HG03571 (cell line): ENCODE measurements around the gene TRPM6.
"Not testable (repeated sequence)": the region's sequence is repeated elsewhere in the genome, so short reads cannot be mapped to it uniquely, and the experiment has no call there.

ENCODE experiments used
- ATAC-seq: cut with Tn5 transposase; IDR thresholded peaks from one replicate; pipeline ENCODE4 v1.9.1; 2021; ENCODE audit not compliant: unreplicated experiment

TRPM6 gene

DNA sequence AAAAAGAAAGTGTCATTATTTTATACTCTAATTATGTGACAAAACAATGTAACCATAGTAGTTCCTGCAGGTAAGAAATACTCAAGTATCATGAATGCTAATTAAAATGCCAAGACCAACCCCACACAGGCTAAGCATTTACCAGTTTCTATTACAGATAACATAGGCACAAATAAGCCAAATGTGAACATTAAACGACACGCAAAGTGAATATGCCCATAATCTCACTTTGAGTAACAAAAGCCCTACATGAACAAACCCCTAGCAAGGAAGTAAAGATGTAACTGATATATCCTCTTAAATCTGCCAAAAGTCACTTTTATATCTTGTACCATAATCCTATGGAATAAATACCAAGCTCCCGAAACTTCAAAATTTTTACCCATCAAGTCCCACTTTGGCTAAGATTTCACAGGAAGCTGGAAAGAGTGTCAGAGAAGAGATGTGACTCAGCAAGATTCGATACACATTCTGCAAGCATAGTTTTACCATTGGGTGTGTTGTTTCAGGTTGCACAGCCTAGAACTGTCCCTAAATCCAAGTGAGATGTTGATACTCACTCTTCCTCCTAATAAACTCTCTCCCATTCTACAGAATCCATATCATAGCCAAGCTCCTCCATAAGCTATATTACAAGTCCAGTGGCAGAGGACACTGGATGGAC lies 28.8 kb downstream of the TRPM6 start:
- ATAC-seq, result no peak

GRCh38 chr9:74856989-74857388 lies 30.7 kb downstream of the TRPM6 start:
- ATAC-seq, result no peak

GRCh38 chr9:74855072-74855471 lies 32.6 kb downstream of the TRPM6 start:
- ATAC-seq, result no peak

- not testable (repeated sequence) for ATAC-seq
Observed at GRCh38 chr9:74853024-74853423, 34.7 kb downstream of the TRPM6 start.

GRCh38 chr9:74848153-74848525 lies 39.6 kb downstream of the TRPM6 start:
- ATAC-seq, result no peak

DNA sequence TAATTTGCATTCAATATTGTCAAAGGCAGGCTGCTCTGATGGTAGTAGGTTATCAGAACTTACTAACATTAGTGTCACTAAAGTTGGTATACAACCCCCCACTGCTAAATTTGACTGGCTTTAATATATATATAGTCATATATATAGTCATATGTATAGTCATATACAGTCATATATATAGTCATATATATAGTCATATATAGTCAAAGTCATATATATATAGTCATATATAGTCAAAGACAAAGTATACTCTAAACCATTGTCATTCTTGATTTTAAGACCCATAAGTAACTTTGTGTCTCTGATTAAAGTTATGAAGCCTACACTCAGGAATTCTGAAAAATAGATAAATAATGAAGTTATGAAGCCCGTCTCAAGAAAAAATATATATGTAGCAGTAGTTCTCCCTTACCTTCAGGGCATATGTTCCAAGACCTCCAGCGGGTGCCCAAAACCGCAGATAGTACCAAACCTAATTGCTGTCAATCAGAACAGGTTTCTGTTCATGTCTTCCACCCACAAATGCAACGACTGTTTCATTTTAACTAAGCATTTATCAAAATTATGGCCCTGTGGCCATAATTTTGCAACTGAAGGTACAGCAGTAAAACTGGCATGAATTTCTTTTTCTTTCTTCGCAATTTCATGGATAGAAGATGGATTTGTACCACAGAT lies 40.1 kb downstream of the TRPM6 start:
- no peak for ATAC-seq

DNA sequence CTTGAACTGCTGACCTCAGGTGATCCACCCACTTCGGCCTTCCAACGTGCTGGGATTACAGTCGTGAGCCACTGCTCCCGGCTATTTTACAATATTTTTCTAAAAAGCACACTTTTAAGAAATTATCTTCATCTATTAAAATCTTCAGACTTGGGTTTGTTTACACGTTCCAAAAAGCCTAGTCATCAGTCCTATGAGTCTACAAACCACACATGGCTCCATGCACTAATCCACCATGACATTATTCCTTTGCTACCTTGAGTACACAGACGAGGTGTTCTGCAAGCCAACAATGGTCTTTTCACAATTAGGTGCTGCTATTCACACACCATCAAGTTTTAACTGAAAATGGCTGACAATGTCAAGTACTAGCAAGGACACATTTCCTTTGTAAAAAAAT lies 41.0 kb downstream of the TRPM6 start:
- no peak for ATAC-seq

DNA sequence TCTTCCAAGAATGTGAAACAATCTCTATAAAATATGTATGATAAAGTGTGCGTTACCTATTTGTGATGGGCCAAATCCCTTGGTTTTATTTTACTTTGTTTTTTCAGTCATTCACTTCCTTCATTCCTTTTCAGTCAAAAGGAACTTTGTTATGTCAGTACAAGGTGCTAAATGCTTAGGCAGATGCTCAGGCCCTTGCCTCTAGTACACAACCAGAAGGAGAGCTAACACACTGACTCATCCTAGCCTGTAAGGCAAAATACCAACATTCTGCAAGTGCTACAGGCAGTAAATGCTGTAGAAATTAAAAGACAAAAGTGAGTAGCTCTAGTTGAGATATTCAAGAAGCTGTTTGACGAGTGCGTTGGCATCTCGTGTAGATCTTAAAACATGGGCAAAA lies 49.4 kb downstream of the TRPM6 start:
- ATAC-seq, result no peak

DNA sequence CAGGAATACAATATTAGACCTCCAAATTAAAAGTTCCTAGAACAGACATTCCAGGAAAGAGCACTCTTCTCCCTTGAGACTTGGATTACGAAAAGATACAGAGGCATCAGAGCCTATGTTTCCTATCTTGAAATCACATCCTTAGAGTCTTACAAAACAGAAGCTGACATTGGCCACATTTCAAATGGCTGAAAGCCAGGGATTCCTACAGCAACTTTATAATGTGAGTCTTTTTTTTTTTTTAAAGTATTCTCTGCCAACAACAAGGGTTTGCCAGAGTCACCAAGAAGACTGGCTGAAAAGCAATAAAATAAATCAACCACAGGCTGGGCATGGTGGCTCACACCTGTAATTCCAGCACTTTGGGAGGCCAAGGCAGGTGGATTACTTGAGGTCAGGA lies 63.1 kb downstream of the TRPM6 start:
- ATAC-seq, result no peak

DNA sequence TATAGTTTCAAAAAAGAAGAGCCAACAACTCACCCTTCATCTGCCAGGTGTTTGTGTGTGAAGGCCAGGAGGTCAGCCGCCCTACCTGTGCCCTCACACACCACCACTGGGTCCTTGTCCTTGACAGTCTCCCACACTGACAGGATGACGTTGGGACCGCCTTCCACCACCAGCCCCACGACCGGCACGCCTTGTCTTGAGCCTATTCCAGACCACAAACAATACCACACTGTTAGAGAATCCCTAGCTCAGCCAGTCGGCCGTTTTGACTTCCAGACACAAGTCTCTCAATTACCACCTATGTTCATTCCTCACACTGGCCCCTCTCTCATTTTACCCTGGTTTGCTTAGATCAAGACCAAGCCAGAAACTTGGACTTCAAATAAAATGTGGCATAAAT lies 66.1 kb downstream of the TRPM6 start:
- no peak for ATAC-seq

GRCh38 chr9:74817816-74818215 lies 69.9 kb downstream of the TRPM6 start:
- ATAC-seq, result no peak

DNA sequence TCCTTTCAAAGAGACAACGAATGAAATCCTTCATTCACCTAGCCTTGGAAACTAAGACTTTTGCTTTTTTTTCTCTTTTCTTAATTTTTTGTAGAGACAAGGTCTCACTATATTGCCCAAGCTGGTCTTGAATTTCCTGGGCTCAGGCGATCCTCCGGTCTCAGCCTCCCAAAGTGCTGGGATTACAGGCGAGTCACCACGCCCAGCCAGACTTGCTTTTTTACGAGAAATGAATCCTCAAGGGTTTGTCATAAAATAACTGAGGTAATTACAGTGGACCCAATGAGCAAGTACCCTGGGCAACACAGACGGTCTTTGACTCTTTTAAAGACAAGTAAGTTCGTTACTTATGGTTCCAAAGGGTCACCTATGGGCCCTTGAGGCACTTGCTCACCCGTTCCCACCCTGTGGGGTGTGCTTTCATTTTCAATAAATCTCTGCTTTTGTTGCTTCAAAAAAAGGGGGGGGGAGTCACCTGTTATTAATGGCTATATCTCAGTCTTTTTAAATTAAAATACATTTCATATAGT lies 70.4 kb downstream of the TRPM6 start:
- ATAC-seq, result no peak

- no peak for ATAC-seq
Observed at GRCh38 chr9:74810200-74810599, 77.5 kb downstream of the TRPM6 start.

- ATAC-seq, result no peak
Observed at GRCh38 chr9:74804018-74804385, 83.7 kb downstream of the TRPM6 start.

- no peak for ATAC-seq
Observed at GRCh38 chr9:74803376-74804017, 84.2 kb downstream of the TRPM6 start.

DNA sequence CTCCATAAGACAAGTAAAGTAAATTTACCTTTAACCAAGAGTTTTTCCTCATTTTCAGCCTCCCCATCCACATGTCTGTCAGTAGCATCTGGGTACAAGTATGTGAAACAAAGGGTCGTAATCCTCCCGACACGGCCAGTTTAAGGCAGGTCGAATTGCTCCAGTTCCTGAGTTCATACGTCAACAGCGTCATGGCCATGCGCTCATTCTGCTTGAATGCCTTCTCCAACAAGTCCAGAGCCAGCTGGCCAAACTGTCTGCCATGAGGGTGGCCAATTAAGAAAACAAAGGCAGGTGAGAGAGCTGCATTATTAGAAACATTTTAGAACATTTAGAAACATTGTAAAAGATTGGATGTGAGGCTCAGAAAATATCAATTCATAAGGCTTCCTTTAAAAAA lies 87.5 kb downstream of the TRPM6 start:
- ATAC-seq, result no peak

GRCh38 chr9:74795803-74796202 lies 91.9 kb downstream of the TRPM6 start:
- no peak for ATAC-seq

DNA sequence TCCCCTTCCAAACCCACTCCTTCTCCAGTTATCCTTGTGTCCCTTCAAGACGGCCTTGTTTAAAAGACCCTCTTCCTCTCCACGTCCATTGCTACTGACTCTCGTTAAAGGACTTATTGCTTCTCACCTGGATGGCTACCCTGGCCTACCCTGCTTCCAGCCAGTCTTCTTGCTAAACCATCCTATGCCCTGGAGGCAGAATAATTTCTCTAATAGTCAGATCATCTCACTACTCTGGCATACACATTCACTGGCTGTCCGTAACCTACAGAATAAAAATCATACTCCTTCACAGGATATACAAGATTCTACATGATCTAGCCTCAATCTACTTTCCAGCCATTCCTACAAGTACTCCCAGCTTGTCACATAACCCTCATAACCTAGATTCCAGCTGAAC lies 92.6 kb downstream of the TRPM6 start:
- no peak for ATAC-seq

DNA sequence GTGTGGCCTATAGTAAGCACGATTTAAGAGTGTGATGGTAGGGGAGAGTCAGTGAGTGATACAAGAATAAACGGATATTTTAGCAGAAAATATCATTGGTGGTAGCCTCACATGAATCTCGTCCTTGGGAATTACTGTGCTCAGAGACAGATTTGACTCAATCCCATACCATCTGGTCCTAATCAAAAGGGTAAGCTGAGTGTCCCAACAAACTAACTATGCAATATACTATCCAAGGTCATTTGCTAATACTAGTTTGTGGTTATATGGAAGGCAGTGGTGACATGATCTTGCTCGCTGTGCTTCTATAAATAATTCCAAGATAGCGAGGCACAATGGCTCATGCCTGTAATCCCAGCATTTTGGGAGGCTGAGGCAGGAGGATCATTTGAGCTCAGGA lies 103.2 kb downstream of the TRPM6 start:
- ATAC-seq, result no peak

- ATAC-seq, result no peak
Observed at GRCh38 chr9:74783408-74783807, 104.3 kb downstream of the TRPM6 start.

DNA sequence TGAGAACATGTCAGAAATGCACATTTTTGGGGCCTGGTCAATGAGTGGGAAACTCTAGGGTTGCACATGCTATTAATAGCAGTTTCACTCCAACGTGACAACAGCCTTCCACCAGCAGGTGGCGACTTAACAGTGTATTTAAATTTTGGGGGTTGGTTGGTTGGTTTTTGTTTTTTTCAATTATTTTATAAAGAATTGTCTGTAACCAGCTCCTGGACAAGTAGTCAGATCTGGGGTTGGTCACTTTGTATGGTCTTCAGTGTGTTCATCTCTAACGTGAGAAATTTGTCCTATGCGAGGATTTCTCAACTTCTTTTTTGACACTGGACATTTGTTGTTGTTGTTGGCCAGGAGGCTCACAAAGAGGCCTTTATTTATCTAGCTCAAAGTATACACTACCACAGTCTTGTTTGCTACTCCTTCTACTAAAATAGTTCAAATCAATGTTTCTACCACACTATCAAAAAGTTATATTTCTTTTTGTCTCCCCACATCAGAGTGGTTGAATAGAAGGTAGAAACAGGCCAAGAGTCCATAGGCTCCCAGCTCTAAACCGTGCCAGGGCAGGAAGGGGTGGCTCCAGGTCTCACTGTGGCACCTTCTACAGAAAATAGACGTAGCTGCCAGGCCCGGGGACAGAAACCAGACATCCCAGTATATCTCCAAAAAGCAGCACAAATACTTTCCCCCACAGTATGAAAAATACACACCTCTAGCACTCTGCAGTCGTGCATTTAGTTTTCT lies 110.4 kb downstream of the TRPM6 start:
- ATAC-seq, result no peak

GRCh38 chr9:74775396-74775795 lies 112.3 kb downstream of the TRPM6 start:
- no peak for ATAC-seq
